GM15510 (cell line): ENCODE results near the gene UBA52.

Experiments
- POLR2A ChIP-seq: IDR thresholded peaks from 3 replicates; pipeline ENCODE4 v1.6.1; 2011; ENCODE audit warnings: borderline replicate concordance; ENCODE audit not compliant: insufficient read length; ENCODE audit errors: extremely low read depth

UBA52 gene

GRCh38 chr19:18608805-18609716 is 37.4 kb downstream of the UBA52 start:
- no peak for TF ChIP-seq POLR2A

- TF ChIP-seq POLR2A, result no peak
These were observed 38.0 kb downstream of the UBA52 start for GRCh38 chr19:18609717-18610051.

- no peak for TF ChIP-seq POLR2A
These were observed 38.5 kb downstream of the UBA52 start for GRCh38 chr19:18610245-18610555.

- TF ChIP-seq POLR2A, result no peak
These were observed 39.1 kb downstream of the UBA52 start for GRCh38 chr19:18610556-18611326.

GRCh38 chr19:18611327-18612050 is 39.8 kb downstream of the UBA52 start:
- no peak for TF ChIP-seq POLR2A

- TF ChIP-seq POLR2A, result no peak
These were observed 40.6 kb downstream of the UBA52 start for GRCh38 chr19:18612051-18612771.

GRCh38 chr19:18612772-18613588 is 41.3 kb downstream of the UBA52 start, which contains the start of gene TMEM59L:
TMEM59L (plus strand) TSS chr19:18612870; CDS start chr19:18612959, 89 bp downstream.
- no peak for TF ChIP-seq POLR2A

GRCh38 chr19:18613589-18614234 is 42.1 kb downstream of the UBA52 start:
- TF ChIP-seq POLR2A, result no peak

- TF ChIP-seq POLR2A, result no peak
These were observed 44.4 kb downstream of the UBA52 start for GRCh38 chr19:18616023-18616422.

- no peak for TF ChIP-seq POLR2A
These were observed 45.9 kb downstream of the UBA52 start for GRCh38 chr19:18617562-18617961.

GRCh38 chr19:18618236-18618635 is 46.6 kb downstream of the UBA52 start:
- TF ChIP-seq POLR2A, result no peak

- TF ChIP-seq POLR2A, result no peak
These were observed 48.7 kb downstream of the UBA52 start for GRCh38 chr19:18620311-18620710.

- no peak for TF ChIP-seq POLR2A
These were observed 49.2 kb downstream of the UBA52 start for GRCh38 chr19:18620902-18621301.
